ENCODE results near the gene HIGD2B.
"Not testable (repeated sequence)": the region's sequence is repeated elsewhere in the genome, so short reads cannot be mapped to it uniquely, and the experiment has no call there.

HIGD2B gene

DNA sequence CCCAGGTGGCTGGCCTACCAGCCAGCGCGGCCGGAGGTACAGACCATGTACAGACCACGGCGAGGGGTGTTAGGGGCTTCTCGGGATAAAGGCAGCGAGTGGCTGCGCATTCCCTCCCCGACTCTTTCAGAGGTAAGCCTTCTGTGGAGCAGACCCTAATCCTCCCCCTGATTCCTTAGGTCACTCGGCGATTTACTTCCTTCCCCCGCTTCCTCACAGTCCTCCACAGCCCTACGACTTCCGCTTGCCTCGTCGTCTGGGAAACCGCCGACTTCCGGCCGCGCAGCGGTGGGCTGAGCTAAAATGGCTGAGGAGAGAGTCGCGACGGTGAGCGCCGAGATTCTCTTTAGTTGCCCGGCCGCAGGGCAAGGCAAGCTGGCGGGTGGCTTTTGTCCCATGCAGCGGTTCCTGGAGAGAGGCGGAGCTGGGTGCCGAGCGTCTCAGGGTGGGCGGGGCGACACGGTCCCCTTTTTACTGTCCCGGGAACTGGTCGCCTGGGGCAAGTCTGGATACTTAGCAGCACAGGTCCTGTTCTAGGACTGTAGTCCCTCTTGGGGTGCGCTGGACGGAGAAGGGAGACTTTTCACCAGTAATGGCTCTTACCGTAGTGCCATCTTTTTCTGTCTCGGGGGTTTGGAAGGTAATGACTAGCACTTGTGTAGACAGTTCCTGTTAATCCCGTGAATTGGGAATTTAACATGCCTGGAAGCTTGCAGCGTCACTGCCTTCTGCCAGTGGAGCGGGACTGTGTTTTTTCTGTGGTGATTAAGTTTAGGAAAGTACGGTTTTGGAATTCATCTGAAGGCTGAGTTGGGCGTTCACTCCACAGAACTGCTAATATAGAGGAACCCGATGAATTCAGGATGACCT, at the start of gene HIGD2B, which contains the start of gene BBS4:
Gene HIGD2B (minus strand): TSS at position 258 of the 870 bp plus-strand sequence. CDS start 9,808 bp downstream, outside the sequence.
Gene BBS4 (plus strand): TSS at position 283 of the 870 bp plus-strand sequence. CDS start 21 bp downstream, at position 304.
- DNase-seq (ENCODE audit: extremely low spot score, insufficient read length, low read depth) (peak; percentile 69), FAIRE-seq (peak; percentile 95)

DNA sequence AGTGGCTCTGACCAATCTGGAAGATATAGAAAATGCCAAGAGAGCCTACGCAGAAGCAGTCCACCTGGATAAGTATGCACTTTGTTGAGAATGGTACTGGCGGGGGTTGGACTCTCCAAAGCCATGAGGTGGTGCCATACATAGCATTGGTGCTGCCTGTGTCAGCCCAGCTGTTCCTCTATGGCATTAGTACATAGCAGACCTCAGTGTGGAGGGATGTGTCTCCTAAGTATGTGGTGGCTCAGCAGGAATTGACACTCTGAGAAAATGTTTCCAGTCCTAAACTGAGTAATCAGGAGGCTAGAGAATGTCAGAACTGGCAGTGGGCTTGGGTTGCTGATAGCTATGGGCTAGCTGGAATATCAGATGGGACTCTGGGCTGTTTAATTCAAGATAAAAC, 49.1 kb upstream of the HIGD2B start:
- no peak for FAIRE-seq
- DNase-seq (ENCODE audit: extremely low spot score, insufficient read length, low read depth): no peak

DNA sequence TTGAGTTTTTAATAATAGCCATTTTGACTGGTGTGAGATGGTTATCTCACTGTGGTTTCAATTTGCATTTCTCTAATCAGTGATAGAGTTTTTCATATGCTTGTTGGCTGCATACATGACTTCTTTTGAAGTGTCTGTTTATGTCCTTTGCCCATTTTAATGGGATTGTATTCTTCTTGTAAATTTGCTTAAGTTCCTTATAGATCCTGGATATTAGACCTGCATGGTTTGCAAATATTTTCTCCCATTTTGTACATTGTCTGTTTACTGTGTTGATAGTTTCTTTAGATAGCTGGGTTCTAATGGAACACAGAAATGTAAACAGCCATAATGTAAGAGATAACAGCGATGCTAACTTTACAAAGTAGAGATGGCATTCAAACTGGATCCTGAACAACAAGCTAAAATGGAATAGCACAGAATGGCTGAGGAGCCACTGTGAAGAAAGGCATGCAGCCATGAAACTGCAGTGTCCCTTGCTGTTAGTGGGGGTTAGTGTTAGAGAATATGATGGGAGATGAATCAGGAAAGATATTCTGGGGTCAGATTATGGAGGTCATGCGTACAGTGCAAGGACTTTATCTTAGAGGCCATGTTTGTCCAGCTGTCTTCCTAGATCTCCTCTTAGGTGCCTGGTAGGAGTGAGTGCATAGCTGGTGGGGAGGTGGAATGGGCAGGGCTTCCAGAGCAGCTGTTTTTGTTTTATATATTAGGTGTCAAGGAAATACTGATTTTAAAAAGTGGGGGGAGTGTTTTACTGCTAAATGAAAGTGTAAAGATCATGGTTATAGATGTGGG, 48.2 kb upstream of the HIGD2B start:
- DNase-seq (ENCODE audit: extremely low spot score, insufficient read length, low read depth) (no peak), FAIRE-seq (no peak)

GRCh38 chr15:72732516-72732915, 46.5 kb upstream of the HIGD2B start:
- DNase-seq (ENCODE audit: extremely low spot score, insufficient read length, low read depth) (no peak), FAIRE-seq (no peak)

DNA sequence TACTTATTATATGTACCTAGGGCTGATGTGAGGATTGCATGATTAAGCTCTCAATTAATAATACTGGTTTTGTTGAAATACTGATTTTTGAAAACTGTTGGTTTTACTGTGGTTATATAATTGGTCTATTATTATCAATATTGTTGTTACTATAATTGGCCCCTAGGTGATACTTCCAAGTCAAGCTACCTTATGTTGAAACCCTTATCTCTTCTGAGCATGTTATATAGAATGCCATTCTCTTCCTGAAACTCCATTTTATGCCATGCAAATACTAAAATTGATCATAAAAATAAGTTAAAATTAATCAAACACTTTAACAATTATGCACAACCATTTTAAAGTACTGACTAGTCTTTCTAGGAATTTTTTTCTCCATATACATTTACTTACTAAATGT, 46.1 kb upstream of the HIGD2B start:
- DNase-seq (ENCODE audit: extremely low spot score, insufficient read length, low read depth): no peak
- FAIRE-seq: no peak

DNA sequence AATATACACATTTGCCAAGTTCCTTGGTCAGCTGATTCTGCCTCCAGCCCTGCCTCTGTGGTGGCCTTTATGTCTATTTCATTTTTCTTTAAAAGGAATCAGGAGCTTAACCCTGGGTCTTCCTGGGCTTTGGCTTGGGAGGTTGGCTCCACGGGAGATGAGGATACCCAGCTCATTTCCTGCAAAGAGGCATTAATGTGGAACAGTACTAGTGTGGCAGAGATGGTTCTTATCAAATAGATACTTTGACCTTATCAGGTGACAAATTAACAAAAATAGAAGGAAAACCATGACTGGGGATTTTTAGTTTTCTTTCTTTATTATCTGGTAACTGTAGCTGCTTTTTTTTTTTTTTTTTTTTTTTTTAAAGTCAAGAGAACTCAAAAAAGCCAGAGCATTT, 42.8 kb upstream of the HIGD2B start:
- FAIRE-seq (no peak), DNase-seq (ENCODE audit: extremely low spot score, insufficient read length, low read depth) (no peak)

- FAIRE-seq: not testable (repeated sequence)
Observed at GRCh38 chr15:72728249-72728648, 42.3 kb upstream of the HIGD2B start.

DNA sequence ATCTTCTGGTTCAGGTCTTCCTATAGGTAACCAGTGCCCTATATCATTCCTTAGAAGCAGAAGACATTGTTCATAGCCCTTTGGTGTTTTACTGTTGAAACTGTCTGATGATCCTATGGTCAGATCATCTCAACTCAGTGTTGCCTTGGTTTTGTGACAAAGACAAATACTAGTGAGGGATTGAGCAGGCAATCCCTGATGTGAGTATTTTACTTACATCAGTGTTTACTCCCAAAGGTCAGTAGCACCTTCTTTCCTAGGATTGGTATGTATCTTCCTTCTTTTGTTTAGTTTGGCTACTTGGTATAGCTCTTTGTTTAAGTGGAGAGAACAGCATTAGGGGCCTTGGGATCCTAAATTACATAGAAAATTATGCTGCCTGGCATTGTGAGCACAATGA, 41.2 kb upstream of the HIGD2B start:
- no peak for FAIRE-seq
- DNase-seq (ENCODE audit: extremely low spot score, insufficient read length, low read depth): no peak

More at GRCh38 chr15:72728249-72728648, 42.3 kb upstream of the HIGD2B start:
- DNase-seq (ENCODE audit: extremely low spot score, insufficient read length, low read depth): not testable (repeated sequence)

- not testable (repeated sequence) for DNase-seq (ENCODE audit: extremely low spot score, insufficient read length, low read depth); FAIRE-seq
Observed at GRCh38 chr15:72725851-72726250, 39.9 kb upstream of the HIGD2B start.

GRCh38 chr15:72725446-72725845, 39.5 kb upstream of the HIGD2B start:
- DNase-seq (ENCODE audit: extremely low spot score, insufficient read length, low read depth) (no peak), FAIRE-seq (no peak)

DNA sequence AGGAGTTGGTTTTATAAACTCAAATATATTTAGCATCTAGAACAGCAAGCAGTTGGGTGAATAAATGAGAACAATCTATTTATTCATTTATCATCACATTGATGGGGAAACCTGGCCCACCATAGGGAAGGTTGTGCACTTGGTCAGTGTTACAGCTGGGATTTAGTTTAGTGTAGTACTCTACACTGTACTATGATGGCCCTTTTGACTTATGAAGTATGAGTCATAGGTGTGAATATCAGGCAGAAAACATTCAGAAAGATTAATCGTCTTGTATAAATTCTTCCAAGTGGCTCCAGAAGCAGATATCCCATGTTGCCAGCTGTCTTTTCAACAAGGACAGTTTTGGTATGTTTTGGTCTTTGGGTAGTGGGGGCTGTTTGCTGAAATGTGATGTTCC, 38.0 kb upstream of the HIGD2B start:
- DNase-seq (ENCODE audit: extremely low spot score, insufficient read length, low read depth): no peak
- FAIRE-seq: no peak

- FAIRE-seq (peak; percentile 82), DNase-seq (ENCODE audit: extremely low spot score, insufficient read length, low read depth) (peak; percentile 4)
Observed at GRCh38 chr15:72722071-72722696, 36.2 kb upstream of the HIGD2B start.

GRCh38 chr15:72708551-72709303, 22.7 kb upstream of the HIGD2B start:
- not testable (repeated sequence) for FAIRE-seq; DNase-seq (ENCODE audit: extremely low spot score, insufficient read length, low read depth)

- no peak for DNase-seq (ENCODE audit: extremely low spot score, insufficient read length, low read depth)
- no peak for FAIRE-seq
Observed at GRCh38 chr15:72706266-72706665, 20.3 kb upstream of the HIGD2B start.

GRCh38 chr15:72700076-72700475, 14.1 kb upstream of the HIGD2B start:
- DNase-seq (ENCODE audit: extremely low spot score, insufficient read length, low read depth) (no peak), FAIRE-seq (no peak)

- no peak for FAIRE-seq
Observed at GRCh38 chr15:72698938-72699337, 13.0 kb upstream of the HIGD2B start.

GRCh38 chr15:72690938-72691337, 5.0 kb upstream of the HIGD2B start:
- FAIRE-seq (no peak), DNase-seq (ENCODE audit: extremely low spot score, insufficient read length, low read depth) (no peak)

More at GRCh38 chr15:72698938-72699337, 13.0 kb upstream of the HIGD2B start:
- DNase-seq (ENCODE audit: extremely low spot score, insufficient read length, low read depth): no peak

GRCh38 chr15:72688697-72689096, 2.7 kb upstream of the HIGD2B start:
- DNase-seq (ENCODE audit: extremely low spot score, insufficient read length, low read depth) (no peak), FAIRE-seq (no peak)

DNA sequence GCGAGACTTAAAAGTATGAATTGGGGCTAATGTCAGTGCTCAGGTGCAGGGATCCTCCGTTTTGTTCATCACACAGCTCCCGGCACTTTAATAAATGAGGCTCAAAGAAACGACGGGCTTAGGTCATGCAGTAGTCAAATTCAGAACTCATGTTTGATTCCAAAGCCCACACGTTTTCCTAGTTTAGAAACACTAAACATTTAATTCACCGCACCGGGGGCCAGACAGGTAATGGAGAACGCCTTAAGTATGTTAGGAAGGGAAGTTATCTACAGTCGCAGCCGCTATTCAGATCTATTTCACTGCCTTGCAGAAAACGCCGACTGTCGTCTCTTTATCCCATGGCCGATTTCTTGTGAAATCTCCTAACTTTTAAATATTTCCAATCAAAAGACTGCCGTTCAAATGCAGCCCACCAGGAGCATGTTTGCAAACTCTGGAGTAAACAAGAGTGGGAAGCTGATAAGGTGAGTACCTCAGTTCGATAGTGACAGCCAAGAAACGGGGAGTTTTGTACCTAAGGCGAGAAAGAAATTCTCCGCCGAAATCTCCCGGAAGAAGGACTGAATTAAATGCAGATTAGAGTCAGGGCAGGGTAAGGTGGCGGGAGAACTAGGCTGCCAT, 569 bp downstream of the HIGD2B start:
- FAIRE-seq (no peak), DNase-seq (ENCODE audit: extremely low spot score, insufficient read length, low read depth) (no peak)
